Measurements from ENCODE around the gene RASL10B. TPM values are rescaled to one million over a fixed set of nuclear protein-coding genes. Genes with fewer than 3 reads are reported as not detected.

Gene RASL10B
- total RNA-seq, 1 donor from 2014 or later, result 4.8 TPM

GRCh38 chr17:35735036-35735805, 3.8 kb downstream of the RASL10B start:
- no peak overlapping the region for H3K4me3 Mint-ChIP-seq
- no peaks in the 10 kb centered on the region for H3K9me3 Mint-ChIP-seq
- H3K9ac ChIP-seq, result no peak overlapping the region
- TF ChIP-seq CTCF (IDR thresholded peaks at IDR 0.05), result no peak
- TF ChIP-seq EZH2 (IDR thresholded peaks at IDR 0.05), result no peak
- TF ChIP-seq EZH2phosphoT487 (IDR thresholded peaks at IDR 0.05), result no peak
- H3K27me3 ChIP-seq, result peaks cover 49% of the 10 kb centered on the region
- no peak overlapping the region for H3K4me3 ChIP-seq
- no peaks in the 10 kb centered on the region for H3K36me3 ChIP-seq
- H3K79me2 ChIP-seq (ENCODE audit: low read depth), result no peaks in the 10 kb centered on the region
- peaks cover 27% of the 10 kb centered on the region for H4K20me1 ChIP-seq (ENCODE audit: low read depth)
- H3K4me2 ChIP-seq, result no peak overlapping the region
- H3K9me3 ChIP-seq (ENCODE audit: low read depth), result no peaks in the 10 kb centered on the region
- H3K27ac Mint-ChIP-seq, result no peak overlapping the region
- DNase-seq (ENCODE audit: low spot score), result no peak
- H3F3A ChIP-seq (ENCODE audit: low read depth), result no peaks in the 10 kb centered on the region
- H2AFZ ChIP-seq (replicated peaks), result no peak overlapping the region
- H3K27ac ChIP-seq, result no peak overlapping the region
- peaks cover 21% of the 10 kb centered on the region for H3K4me1 Mint-ChIP-seq
- H3K27me3 Mint-ChIP-seq (ENCODE audit: insufficient read depth, low read depth), result peaks cover 9% of the 10 kb centered on the region
- peaks cover 10% of the 10 kb centered on the region for H3K4me1 ChIP-seq
- H3K36me3 Mint-ChIP-seq, result peaks cover 6% of the 10 kb centered on the region

- no peaks in the 10 kb centered on the region for H3K9me3 Mint-ChIP-seq
- Histone ChIP-seq H3K79me2 (ENCODE audit: low read depth) (no peaks in the 10 kb centered on the region), H3K4me3 (no peak overlapping the region), H3K36me3 (no peaks in the 10 kb centered on the region), H3K27ac (no peak overlapping the region), H3K4me1 (peaks cover 6% of the 10 kb centered on the region), H3K9ac (no peak overlapping the region), H3K27me3 (peaks cover 50% of the 10 kb centered on the region), H3K4me2 (no peak overlapping the region), H3F3A (ENCODE audit: low read depth) (no peaks in the 10 kb centered on the region), H3K9me3 (ENCODE audit: low read depth) (no peaks in the 10 kb centered on the region), H2AFZ (replicated peaks) (no peak overlapping the region), H4K20me1 (ENCODE audit: low read depth) (peaks cover 31% of the 10 kb centered on the region)
- peaks cover 13% of the 10 kb centered on the region for H3K27me3 Mint-ChIP-seq (ENCODE audit: insufficient read depth, low read depth)
- peaks cover 15% of the 10 kb centered on the region for H3K4me1 Mint-ChIP-seq
- H3K4me3 Mint-ChIP-seq, result no peak overlapping the region
- TF ChIP-seq CTCF (IDR thresholded peaks at IDR 0.05), result no peak
- no peak for TF ChIP-seq EZH2 (IDR thresholded peaks at IDR 0.05)
- no peak for TF ChIP-seq EZH2phosphoT487 (IDR thresholded peaks at IDR 0.05)
- H3K36me3 Mint-ChIP-seq, result peaks cover 6% of the 10 kb centered on the region
- no peak overlapping the region for H3K27ac Mint-ChIP-seq
- DNase-seq (ENCODE audit: low spot score), result no peak
Observed at GRCh38 chr17:35736236-35736635, 4.8 kb downstream of the RASL10B start.

- no peak overlapping the region for H3K4me3 ChIP-seq
- peaks cover 9% of the 10 kb centered on the region for H3K4me1 Mint-ChIP-seq
- no peaks in the 10 kb centered on the region for H3K36me3 ChIP-seq
- no peak for TF ChIP-seq EZH2 (IDR thresholded peaks at IDR 0.05)
- no peak for TF ChIP-seq CTCF (IDR thresholded peaks at IDR 0.05)
- no peak for TF ChIP-seq EZH2phosphoT487 (IDR thresholded peaks at IDR 0.05)
- peaks cover 19% of the 10 kb centered on the region for H3K27me3 Mint-ChIP-seq (ENCODE audit: insufficient read depth, low read depth)
- H3K79me2 ChIP-seq (ENCODE audit: low read depth), result no peaks in the 10 kb centered on the region
- H3F3A ChIP-seq (ENCODE audit: low read depth), result no peaks in the 10 kb centered on the region
- H3K36me3 Mint-ChIP-seq, result peaks cover 6% of the 10 kb centered on the region
- no peak overlapping the region for H3K9ac ChIP-seq
- H3K27ac Mint-ChIP-seq, result no peak overlapping the region
- H3K27ac ChIP-seq, result no peak overlapping the region
- no peak overlapping the region for H2AFZ ChIP-seq (replicated peaks)
- H3K4me2 ChIP-seq, result no peak overlapping the region
- H3K27me3 ChIP-seq, result peaks cover 59% of the 10 kb centered on the region
- peaks cover 22% of the 10 kb centered on the region for H4K20me1 ChIP-seq (ENCODE audit: low read depth)
- H3K9me3 ChIP-seq (ENCODE audit: low read depth), result no peaks in the 10 kb centered on the region
- no peaks in the 10 kb centered on the region for H3K4me1 ChIP-seq
- DNase-seq (ENCODE audit: low spot score), result no peak
- H3K9me3 Mint-ChIP-seq, result no peaks in the 10 kb centered on the region
- no peak overlapping the region for H3K4me3 Mint-ChIP-seq
Observed at GRCh38 chr17:35738519-35739133, 7.2 kb downstream of the RASL10B start.

Measured in neural progenitor cell (in vitro differentiated cells).